ENCODE measurements around the gene CSRNP3.
"Not testable (repeated sequence)": the region's sequence is repeated elsewhere in the genome, so short reads cannot be mapped to it uniquely, and the experiment has no call there.

CSRNP3 gene

DNA sequence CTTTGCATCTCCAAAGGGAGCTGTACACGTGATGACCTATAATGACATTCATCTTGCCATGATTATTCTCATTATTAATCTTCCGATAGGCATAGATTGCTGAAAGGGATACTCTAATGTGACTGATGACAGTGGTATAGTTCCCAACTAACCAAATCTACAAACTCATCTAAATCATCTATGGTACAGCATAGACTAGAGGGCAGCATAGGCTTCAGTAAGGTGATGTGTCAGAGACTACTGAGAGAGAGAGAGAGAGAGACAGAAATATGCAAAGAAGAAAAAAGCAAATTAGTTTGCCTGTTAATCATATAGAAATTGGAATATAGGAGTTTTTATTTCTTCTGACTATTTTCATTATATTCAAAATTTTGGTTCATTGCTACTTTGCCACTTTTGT lies 89.3 kb downstream of the CSRNP3 start:
- DNase-seq: no peak

DNA sequence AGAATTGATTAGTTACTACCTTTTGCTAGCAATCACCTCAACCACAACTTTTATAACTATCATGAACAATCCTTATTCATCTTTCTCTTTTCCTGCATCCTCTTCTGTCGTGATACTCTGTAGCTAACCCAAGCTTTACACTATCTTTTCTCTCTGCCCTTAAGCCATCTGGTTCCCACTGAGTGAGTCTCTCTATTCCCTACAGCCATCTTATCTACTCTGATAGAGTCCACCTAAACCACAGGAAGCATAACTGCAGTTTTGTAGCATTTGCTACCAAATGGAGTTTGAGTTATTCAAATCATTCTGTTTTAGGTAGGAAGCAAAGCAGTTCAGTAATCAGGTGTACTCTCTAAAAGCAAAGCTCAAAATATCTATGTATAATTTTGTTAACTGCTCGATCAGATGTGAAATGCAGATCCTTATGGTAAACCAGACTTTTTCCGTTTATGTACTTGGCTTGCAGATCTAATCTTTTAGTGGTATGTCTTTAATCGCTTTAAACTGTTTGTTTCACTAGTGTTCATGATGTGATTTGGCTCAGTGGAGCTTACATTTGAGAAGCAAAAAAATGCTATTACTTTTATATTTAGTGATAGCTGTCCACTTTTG lies 91.0 kb downstream of the CSRNP3 start:
- no peak for DNase-seq

DNA sequence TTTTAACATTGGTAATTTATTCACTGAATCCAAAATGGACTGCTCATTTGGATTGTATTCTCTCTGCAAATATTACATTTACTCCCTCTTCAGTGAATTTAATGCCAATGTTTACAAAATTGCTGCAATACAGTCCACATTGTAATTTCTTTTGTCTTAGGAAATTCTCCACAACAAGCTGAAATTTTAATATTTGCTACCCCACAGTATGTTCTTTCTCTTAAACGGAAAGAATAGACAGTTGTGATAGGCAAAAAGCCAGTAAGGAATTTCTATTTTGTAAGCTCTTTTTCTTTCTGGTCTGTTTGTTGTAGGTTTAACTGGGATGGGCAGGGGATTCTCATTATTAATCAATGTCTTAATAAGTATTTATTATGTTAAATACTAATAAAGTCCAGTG lies 92.0 kb downstream of the CSRNP3 start:
- DNase-seq: peak in 1 of 3 experiments; percentile 56

DNA sequence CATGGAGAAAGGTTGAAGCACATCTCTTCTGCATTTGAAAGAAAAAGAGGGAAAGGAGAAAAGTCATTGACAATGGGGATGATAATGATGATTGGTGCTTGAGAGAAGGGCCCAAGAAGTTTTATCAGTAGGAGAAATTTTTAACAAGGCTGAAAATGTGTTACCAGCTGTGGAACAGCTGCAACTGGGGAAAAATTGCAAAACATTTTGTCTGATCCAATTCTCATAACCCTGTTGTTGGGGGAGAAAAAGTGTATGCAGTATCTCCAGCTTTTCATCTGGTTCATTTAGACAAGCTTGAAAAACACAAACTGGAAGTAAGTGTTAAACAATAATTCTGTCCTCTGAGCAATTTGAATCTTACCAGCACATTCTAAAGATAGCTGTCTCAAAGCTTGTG lies 92.7 kb downstream of the CSRNP3 start:
- no peak for DNase-seq

DNA sequence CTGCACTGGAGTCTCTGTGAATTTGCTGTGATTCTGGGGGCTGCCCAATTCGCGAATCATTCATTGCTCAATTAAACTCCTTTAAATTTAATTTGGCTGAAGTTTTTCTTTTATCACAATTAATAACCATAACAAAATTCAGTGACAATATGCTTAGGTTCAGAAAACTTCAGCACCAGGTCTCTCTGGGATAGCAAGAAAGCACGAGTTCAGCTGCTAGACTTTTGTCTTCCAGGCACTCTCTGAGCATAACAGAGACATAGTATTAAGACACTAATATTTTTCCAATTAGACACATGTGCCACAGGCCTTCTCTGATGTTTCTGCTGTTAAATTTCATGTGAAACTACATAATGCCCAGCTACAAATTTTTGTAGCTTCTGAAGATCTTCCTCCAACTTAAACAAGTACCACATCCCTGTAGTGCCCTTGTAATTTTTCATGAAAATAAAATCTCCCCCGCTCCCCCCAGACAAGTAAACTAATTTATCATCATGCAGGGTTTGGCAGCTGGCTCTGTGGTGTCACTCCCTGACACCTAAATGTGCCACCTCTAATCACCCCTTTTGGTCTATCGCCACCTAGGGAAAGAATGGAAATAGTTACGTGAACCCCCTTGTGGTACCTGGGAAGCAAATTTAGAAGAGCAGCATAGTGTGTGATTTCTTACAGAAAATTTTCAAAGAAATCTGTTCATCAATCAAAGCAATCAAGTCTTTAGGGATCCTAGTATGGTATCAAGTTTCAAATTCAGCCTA lies 94.1 kb downstream of the CSRNP3 start:
- peak in 1 of 3 experiments; percentile 0 for DNase-seq

DNA sequence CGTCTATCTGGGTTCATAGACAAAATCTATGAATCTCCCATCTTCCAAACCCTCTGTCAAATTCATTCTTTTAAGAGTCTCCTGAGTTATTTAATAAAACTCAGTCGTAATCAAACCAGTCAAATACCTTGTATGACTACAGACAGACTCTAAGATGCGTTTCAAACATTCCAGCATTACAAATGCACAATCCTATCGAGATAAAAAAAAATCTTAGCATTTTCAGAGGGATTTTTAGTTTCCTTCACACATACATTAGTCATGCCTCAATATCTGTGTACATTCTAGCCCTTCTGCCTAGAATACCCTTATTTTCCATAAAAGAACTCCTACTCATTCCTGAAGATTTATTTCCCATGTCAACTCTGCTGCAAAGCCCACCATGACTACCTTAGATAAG lies 96.5 kb downstream of the CSRNP3 start:
- peak in 1 of 3 experiments; percentile 12 for DNase-seq

DNA sequence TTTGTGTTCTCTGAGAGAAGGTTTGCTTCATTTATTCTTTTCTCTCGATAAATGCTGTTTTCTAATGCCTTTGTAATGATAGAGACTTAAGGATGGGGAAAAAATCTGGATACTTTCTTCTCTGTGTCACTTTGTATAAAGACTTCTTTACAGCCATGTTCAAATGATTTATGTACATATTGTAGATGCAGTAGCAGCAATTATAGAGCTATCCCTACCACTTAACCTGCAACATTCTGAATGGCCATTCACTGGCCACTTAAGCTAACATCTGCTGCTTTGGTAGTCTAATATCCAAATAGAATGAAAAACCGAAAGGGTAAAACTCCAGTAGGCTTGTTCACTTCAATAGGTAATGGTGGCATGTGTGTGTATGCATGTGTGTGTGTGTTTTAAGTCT lies 97.8 kb downstream of the CSRNP3 start:
- peak; percentile 13 to 94 (median 79) for DNase-seq

DNA sequence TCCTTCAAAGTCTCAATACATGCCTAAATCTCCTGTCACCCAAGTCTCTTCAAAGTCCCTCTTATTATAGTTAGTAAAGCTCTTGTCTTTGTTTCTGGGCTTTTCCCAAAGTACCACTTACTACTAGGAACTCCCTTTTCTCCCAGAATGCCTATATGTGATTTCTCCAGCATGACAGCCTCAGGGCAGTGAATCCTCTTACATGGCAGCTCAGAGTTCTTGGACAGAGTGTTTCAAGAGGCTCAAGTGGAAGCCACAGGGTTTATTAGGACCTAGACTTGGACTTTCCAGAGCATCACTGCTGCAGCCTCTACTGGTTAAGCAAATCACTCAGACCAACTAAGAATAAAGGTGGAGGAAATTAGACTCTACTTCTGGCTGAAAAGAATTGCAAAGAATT lies 98.9 kb downstream of the CSRNP3 start:
- peak in 1 of 3 experiments; percentile 93 for DNase-seq

DNA sequence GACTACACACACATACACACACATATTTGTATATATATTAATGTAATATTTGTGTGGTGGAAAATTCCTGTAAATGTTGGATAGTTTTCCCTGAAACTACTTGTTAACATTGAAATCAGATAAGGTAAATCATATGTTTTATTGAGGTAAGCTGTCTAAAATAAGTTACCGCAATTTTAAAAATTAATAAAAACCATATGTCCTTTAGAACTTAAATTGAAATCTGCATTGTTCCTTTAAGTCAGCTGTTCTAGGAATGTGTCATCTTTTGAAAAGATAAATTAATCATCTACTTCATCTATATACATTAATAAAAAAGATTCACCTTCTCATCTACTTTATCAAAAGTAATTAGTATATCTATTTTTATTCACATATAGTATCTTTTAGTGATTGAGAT lies 102.0 kb downstream of the CSRNP3 start:
- DNase-seq: peak in 1 of 3 experiments; percentile 2

DNA sequence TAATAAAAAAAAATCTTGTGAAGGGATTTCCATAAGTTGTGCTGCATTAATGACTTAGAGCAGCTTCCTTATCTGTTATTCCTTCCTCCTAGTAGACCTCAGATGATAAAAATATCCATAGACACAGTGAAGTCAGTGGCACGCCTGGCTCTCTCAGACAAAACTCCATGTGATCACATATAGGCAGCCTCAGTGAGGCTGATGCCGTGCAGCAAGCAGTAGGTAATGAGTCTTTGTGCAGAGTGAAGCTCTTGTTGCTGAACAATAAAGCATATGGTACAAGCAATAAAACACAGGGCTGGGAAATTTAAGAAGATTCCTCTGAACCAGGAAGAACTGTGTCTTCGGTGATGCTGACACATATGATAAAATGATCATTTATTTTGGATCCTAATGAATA lies 102.7 kb downstream of the CSRNP3 start:
- DNase-seq: peak; percentile 26 to 85 (median 57)

DNA sequence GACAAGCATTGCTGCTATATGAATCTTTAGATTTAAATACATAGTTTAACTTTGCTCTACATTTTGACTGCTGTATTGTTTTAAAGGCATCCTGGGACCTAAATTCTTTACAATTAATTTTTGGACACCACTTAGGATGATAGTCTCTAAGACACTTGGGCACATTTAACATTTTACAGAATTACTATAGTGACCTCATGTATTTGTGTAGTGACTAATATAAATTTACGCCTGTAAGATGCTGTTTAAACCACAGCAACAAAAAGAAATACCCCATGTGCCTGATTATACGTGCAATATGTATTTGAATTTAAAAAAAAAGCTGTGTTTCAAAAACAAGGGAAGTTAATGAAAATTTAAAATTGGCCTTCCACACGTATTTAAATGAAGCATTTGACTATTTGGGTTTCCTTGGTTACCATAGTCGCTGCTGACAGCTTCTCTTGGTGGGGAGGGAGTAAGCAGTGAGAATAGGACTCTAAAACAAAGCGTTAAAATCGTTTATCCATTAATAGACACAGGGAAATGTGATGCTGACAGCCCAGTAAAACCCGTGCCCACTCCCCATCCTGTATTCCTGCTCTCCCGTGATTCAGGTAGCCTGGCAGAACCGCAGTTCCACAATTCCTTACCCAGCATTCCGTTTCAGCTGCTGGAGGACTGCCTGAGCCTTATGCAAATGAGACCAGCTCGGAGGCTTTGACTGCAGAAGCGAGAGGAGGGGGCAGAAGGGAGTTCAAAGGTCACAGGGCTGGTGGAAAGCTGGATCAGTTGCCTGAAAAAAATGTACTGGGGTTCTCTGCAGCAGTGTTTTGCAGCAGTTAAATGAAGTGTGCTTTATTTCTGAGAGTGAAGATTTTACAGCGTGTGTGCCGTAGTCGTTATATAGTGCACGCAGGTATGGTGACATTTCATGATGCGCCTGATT lies 104.3 kb downstream of the CSRNP3 start:
- peak; percentile 43 to 92 (median 76) for DNase-seq

DNA sequence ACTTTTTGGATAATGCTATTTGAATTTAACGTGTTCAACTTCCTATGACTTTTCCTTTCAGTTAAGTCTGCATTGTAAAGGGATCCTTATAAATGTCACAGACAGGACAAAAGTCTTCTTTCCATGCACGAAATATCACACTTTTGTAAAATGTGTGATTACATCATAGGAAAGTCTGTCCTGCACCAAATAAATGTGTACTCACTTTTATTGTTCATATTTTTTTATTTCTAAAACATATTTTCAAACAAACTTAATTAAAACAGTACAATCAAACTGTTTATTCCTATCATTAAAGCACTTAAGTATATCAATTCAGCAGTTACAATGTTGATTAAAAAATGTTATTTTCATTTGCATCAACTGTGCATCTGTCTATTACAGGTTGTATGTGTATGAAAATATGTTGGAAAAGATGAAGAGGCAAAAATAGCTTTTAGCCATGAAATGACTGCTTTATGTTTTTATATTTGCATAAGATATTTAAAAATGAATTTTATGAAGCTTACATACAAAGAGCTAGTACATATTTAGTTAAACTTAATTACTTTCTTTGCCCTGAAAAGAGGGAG lies 105.6 kb downstream of the CSRNP3 start:
- DNase-seq: peak in 1 of 3 experiments; percentile 49

DNA sequence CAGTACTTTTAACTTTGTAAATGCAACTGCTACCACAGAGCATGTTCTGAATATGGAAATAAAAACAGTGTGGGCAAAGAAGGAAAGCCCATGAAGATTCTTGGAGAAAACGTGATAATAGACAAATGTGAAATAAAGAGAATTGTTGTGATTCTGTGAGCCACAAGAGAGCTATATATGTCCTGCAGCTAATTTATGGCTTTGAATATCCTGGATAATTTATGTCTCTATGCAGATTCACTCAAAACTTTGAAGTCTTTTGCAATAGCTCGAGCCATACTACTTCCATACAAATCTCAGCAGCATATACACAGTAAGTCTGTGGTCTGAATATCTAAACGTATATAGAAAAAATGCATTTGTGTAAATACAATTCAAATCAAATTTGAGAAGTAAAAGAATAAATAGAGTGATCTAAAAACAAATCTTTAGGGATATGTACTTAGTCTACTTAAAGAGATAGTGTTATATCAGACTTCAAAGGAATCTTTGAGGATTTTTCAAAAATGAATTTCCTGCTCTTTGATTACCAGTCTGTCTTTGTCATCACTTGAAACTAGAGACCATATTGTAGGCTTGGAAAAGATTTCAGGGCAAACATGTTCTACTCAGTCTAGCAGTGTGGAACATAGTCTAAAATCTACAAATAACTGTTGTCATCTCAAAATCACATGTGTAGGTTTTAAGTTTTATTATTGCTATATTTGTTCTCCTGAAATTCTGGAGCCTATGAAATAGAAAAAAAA lies 107.1 kb downstream of the CSRNP3 start:
- DNase-seq: peak in 1 of 3 experiments; percentile 42

DNA sequence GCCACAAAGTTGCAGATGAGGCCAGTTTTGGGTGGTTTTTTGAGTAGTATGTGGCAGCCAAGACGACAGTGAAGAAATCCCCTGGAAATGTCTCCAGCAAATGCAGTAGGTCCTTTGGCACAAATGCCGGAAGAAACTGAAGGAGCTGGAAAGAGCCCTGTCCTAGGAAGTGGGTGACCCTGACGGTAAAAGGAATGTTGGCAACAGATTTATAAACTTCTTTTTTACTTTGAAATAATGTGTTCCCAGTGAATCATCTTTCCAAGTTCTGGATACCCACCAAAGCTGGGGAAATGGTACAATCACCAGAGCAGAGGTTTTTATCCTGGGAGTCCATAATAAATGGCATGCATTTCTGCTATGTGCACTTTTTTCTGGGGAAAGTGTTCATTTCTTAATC lies 112.9 kb downstream of the CSRNP3 start:
- DNase-seq: no peak

DNA sequence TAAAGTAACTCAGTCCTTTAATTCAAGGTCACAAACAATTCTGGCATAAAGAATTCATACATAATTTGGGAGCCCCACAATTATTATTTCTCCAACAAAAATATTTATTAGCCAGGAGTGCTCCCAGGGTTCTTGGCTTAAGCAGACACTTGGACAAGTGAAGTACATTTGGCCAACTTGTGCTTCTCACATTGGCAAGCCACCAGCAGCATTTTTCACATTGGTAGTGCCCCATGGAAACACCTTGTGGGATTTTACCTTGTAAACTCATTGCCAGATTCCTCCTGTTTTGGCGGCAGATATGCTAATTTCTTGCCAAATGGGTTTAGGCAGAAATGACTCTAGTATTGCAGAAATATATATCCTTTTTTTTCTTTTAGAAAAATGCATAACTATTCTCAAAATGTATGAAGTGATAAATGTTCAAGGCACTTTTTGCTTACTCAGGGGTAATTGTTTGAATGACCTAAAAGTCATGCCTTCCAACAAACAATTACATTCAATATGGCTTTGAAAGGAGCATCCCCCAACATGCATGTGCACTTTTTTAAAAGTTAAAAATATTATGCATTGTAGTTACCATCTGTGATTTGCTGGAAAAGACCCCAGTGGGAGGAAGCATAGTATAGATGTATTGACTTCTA lies 113.5 kb downstream of the CSRNP3 start:
- no peak for DNase-seq

DNA sequence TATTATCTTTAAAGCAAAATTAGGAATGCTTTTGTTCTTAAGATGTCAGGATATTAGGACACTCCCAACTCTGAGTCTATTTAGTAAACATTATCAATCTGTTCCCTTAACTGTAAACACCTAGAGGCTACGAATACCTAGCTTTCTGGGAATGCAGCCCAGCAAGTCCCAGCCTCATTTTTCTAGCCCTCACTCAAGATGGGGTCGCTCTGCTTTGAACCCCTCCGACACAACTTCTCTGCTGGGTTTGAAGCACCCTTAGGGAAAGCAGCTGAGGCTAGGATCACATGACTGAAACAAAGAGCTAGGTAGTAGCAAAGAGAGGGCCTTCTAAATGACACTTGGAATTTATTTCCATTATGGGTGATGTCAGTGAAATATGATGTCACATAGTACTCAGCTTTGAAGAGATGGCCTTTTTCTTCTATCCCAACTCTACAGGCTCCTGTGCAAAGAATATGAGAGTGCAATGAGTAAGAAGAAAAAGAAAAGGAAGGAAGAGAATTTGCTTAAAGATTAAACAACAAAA lies 114.7 kb downstream of the CSRNP3 start:
- peak in 1 of 3 experiments; percentile 35 for DNase-seq

DNA sequence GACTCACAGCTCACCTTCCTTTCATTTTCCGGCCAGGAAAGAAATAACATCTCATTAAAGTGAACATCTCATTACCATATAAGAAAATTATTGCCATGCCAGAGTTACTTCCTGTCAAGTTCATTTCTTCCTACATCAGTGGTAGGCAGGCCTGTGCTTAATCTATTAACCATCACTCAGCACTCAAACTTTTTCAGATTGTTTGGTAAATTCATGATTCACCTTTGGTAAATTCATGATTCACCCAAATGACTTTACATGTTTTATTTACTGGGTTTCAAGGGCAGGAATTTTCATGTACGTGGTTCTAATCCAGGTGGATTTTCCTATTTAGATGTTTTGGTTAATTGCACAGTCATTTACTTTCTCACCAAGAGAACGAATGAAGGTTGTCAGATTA lies 116.5 kb downstream of the CSRNP3 start:
- no peak for DNase-seq

DNA sequence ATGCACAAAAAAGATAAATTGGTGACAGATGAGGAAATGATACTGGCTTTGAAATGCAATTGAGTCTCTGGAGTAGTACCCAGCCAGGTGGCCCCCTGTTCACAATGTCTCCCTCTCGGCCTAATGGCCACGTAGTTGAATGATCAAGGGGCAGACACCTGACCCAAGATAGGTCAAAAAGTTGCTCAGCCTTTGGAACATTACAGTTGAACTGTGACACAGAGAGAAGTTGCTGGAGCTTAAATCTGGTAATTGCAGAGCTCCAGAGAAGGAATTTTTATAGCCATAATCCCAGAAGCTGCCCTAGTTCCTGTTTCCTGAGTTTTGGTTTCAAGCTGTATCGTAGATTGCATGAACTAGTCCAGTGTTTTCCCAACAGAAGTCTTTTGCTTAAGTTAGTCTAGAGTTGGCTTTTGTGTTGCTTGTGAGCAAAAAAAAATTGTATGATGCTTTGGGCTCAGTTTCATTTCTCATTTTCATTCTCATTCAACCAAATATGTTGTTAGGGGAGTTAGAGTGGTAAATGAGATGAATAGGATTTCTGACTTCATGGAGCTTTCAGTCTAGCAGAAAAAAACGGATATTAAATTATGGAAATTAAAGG lies 117.9 kb downstream of the CSRNP3 start:
- DNase-seq: no peak

DNA sequence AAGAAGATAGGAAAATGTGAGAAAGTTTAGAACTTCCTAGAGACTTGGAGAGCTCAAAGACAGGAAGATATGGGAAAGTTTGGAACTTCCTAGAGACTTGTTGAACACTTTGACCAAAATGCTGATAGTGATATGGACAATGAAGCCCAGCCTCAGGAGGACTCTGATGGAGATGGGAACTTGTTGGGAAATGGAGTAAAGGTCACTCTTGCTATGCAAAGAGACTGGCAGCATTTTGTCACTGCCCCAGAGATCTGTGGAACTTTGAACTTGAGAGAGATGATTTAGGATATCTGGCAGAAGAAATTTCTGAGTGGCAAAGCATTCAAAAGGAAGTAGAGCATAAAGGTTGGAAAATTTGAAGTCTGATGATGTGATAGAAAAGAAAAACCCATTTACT lies 121.5 kb downstream of the CSRNP3 start:
- DNase-seq: not testable (repeated sequence)

DNA sequence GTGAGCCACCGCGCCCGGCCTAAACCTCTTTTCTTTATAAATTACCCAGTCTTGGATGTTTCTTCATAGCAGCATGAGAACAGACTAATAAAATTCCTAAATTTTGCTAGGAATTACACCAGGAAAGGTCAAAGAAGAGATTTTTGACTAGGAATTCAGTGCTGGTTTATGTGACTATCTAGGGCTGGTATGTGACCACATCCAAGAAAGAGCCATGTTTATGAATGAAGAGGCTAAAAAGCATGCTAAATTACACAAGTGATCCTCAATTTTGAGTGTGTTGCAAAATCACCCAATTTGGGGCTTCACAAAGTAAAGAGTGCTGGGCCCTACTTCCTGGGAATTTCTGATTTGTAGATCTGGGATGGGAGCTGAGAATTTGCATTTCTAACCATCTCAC lies 123.6 kb downstream of the CSRNP3 start:
- DNase-seq: no peak
